ENCODE data around the gene PRPF19. TPM values are rescaled to one million over a fixed set of nuclear protein-coding genes. Genes with fewer than 3 reads are reported as not detected.

Gene PRPF19
- total RNA-seq, 1 donor from 2014 or later, result 182 TPM

GRCh38 chr11:60851327-60852104 lies 54.9 kb downstream of the PRPF19 start:
- no peaks in the 10 kb centered on the region for H3K9me3 Mint-ChIP-seq
- H3K27me3 Mint-ChIP-seq (ENCODE audit: low read depth), result no peaks in the 10 kb centered on the region
- intact Hi-C loops (cut with micrococcal nuclease), result no loop called here
- DNase-seq (ENCODE audit: low spot score), result no peak
- H3K4me1 Mint-ChIP-seq (ENCODE audit: low read depth), result peaks cover 17% of the 10 kb centered on the region
- no peak overlapping the region for H3K4me3 Mint-ChIP-seq (ENCODE audit: low read depth)
- H3K27ac Mint-ChIP-seq, result no peak overlapping the region
- H3K36me3 Mint-ChIP-seq (ENCODE audit: low read depth), result peaks cover 40% of the 10 kb centered on the region

DNA sequence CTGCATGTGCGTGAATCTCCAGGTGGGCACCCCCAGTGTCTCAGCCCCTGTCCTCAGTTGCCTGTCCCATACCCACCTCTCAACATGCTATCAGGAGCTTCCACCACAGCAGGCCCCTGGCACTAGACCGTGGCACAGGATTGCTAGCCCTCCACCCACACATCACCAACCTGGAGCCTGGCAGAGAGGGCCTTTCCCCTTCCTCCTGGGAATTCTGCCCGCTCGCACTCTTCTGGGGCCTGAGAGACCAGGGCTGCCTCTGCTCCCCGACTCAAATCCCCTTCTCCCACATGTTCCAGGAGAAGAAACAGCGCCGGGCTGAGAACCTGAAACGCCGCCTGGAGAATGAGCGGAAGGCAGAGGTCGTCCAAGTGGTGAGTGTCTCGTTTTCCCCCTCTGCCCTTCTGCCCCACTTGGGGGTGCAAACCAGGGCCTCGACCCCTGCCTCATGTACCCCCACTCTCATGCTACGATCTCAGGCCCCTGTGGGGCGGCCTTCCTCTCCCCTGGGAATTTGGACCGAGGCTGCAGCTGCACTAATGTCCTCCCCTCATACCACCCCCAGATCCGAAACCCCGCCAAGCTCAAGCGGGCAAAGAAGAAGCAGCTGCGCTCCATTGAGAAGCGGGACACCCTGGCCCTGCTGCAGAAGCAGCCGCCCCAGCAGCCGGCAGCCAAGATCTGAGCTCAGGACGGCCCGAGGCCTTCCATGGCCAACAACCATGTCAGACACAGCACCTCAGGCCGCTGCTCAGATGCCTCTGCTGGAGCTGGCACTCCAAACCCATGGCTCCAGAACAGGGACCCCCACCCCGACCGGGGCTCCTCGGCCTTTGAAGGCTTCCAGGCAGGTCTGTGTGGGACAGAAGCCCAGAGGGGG lies 56.5 kb downstream of the PRPF19 start:
- Mint-ChIP-seq H3K27me3 (ENCODE audit: low read depth) (no peaks in the 10 kb centered on the region), H3K4me3 (ENCODE audit: low read depth) (no peak overlapping the region)
- intact Hi-C loops (cut with micrococcal nuclease), result no loop called here

DNA sequence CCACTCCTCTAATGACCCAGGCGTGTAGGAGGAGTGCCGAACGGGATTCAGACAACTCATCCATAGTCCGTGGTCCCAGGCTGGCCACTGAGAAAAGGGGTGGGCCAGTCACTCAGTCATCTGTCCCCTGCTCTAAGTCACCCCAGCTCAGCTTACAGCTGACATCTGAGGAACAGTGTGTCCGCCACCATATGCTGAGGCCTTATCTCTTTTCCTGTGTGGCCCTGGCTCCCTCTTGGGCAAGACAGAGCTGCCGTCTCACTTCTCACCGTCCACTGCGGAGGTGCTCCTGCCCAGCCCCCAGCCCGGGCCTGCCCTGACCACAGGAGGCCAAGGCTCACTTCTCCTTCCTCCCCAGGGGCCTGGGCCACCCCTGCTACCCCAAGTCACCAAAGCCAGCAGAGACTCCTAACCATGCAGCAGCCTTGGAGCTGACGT lies 57.7 kb downstream of the PRPF19 start:
- Mint-ChIP-seq H3K27ac (no peak overlapping the region), H3K27me3 (ENCODE audit: low read depth) (no peaks in the 10 kb centered on the region), H3K4me1 (ENCODE audit: low read depth) (peaks cover 18% of the 10 kb centered on the region), H3K9me3 (no peaks in the 10 kb centered on the region), H3K4me3 (ENCODE audit: low read depth) (no peak overlapping the region), H3K36me3 (ENCODE audit: low read depth) (peaks cover 60% of the 10 kb centered on the region)
- intact Hi-C loops (cut with micrococcal nuclease), result no loop called here
- no peak for DNase-seq (ENCODE audit: low spot score)

More for the DNA sequence above, 56.5 kb downstream of the PRPF19 start:
- no peak overlapping the region for H3K27ac Mint-ChIP-seq
- H3K9me3 Mint-ChIP-seq, result no peaks in the 10 kb centered on the region
- peaks cover 51% of the 10 kb centered on the region for H3K36me3 Mint-ChIP-seq (ENCODE audit: low read depth)
- no peak for DNase-seq (ENCODE audit: low spot score)
- H3K4me1 Mint-ChIP-seq (ENCODE audit: low read depth), result peaks cover 14% of the 10 kb centered on the region

DNA sequence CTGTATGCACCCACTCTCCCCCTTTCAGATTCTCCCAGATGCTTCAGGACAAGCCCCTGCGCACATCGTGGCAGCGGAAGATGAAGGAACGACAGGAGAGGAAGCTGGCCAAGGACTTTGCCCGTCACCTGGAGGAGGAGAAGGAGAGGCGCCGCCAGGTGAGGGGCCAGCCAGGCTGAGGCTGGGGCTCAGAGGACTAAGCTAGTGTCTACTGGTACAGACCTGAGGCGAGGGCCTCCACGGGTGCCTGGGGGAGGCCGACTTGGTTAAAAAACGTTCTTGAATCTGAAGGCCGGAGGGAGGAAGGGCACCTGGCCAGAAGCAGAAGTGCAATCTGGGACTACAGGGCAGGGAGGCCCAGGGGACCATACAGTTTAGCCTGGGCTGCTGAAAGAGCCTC lies 58.5 kb downstream of the PRPF19 start:
- Mint-ChIP-seq H3K9me3 (no peaks in the 10 kb centered on the region), H3K27ac (no peak overlapping the region), H3K4me1 (ENCODE audit: low read depth) (peaks cover 22% of the 10 kb centered on the region), H3K36me3 (ENCODE audit: low read depth) (peaks cover 62% of the 10 kb centered on the region), H3K27me3 (ENCODE audit: low read depth) (no peaks in the 10 kb centered on the region), H3K4me3 (ENCODE audit: low read depth) (no peak overlapping the region)
- intact Hi-C loops (cut with micrococcal nuclease), result no loop called here
- no peak for DNase-seq (ENCODE audit: low spot score)

- H3K4me3 Mint-ChIP-seq (ENCODE audit: low read depth), result no peak overlapping the region
- H3K27me3 Mint-ChIP-seq (ENCODE audit: low read depth), result no peaks in the 10 kb centered on the region
- intact Hi-C loops (cut with micrococcal nuclease), result no loop called here
- no peaks in the 10 kb centered on the region for H3K9me3 Mint-ChIP-seq
- peaks cover 22% of the 10 kb centered on the region for H3K4me1 Mint-ChIP-seq (ENCODE audit: low read depth)
- peaks cover 62% of the 10 kb centered on the region for H3K36me3 Mint-ChIP-seq (ENCODE audit: low read depth)
- DNase-seq (ENCODE audit: low spot score), result no peak
- H3K27ac Mint-ChIP-seq, result no peak overlapping the region
Observed at GRCh38 chr11:60847281-60847680, 59.1 kb downstream of the PRPF19 start.

- no peak for DNase-seq (ENCODE audit: low spot score)
- no peak overlapping the region for H3K27ac Mint-ChIP-seq
- H3K36me3 Mint-ChIP-seq (ENCODE audit: low read depth), result peaks cover 45% of the 10 kb centered on the region
- H3K4me1 Mint-ChIP-seq (ENCODE audit: low read depth), result peaks cover 29% of the 10 kb centered on the region
- no peaks in the 10 kb centered on the region for H3K27me3 Mint-ChIP-seq (ENCODE audit: low read depth)
- intact Hi-C loops (cut with micrococcal nuclease), result no loop called here
- H3K4me3 Mint-ChIP-seq (ENCODE audit: low read depth), result peak overlapping the region; percentile 90
- H3K9me3 Mint-ChIP-seq, result no peaks in the 10 kb centered on the region
Observed at GRCh38 chr11:60845338-60845737, 61.0 kb downstream of the PRPF19 start.

DNA sequence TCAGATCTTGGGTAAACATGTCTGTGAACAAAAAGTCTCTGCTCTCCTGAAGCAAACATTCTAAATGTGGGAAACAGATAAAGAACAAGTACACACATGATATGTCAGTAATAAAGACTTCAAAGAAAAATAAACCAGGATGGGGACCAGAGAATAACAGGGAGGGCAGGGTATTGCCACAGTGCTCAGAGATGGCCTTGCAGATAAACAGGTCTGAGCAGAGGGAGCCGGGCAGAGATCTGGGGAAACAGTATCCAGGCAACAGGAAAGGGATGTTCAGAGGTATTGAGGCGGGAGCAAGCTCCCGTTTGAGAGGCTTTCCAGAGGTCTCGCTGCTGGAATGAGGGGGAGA lies 61.5 kb downstream of the PRPF19 start:
- intact Hi-C loops (cut with micrococcal nuclease), result no loop called here
- H3K36me3 Mint-ChIP-seq (ENCODE audit: low read depth), result peaks cover 42% of the 10 kb centered on the region
- H3K9me3 Mint-ChIP-seq, result no peaks in the 10 kb centered on the region

GRCh38 chr11:60844045-60844869 lies 62.1 kb downstream of the PRPF19 start:
- Mint-ChIP-seq H3K27ac (peak overlapping the region; percentile 13), H3K9me3 (no peaks in the 10 kb centered on the region), H3K4me3 (ENCODE audit: low read depth) (peak overlapping the region; percentile 90), H3K4me1 (ENCODE audit: low read depth) (peaks cover 29% of the 10 kb centered on the region), H3K27me3 (ENCODE audit: low read depth) (no peaks in the 10 kb centered on the region), H3K36me3 (ENCODE audit: low read depth) (peaks cover 38% of the 10 kb centered on the region)
- intact Hi-C loops (cut with micrococcal nuclease), result no loop called here
- DNase-seq (ENCODE audit: low spot score), result no peak

More for the DNA sequence above, 61.5 kb downstream of the PRPF19 start:
- Mint-ChIP-seq H3K4me3 (ENCODE audit: low read depth) (peak overlapping the region; percentile 90), H3K27me3 (ENCODE audit: low read depth) (no peaks in the 10 kb centered on the region), H3K27ac (peak overlapping the region; percentile 2), H3K4me1 (ENCODE audit: low read depth) (peaks cover 29% of the 10 kb centered on the region)
- DNase-seq (ENCODE audit: low spot score), result no peak

DNA sequence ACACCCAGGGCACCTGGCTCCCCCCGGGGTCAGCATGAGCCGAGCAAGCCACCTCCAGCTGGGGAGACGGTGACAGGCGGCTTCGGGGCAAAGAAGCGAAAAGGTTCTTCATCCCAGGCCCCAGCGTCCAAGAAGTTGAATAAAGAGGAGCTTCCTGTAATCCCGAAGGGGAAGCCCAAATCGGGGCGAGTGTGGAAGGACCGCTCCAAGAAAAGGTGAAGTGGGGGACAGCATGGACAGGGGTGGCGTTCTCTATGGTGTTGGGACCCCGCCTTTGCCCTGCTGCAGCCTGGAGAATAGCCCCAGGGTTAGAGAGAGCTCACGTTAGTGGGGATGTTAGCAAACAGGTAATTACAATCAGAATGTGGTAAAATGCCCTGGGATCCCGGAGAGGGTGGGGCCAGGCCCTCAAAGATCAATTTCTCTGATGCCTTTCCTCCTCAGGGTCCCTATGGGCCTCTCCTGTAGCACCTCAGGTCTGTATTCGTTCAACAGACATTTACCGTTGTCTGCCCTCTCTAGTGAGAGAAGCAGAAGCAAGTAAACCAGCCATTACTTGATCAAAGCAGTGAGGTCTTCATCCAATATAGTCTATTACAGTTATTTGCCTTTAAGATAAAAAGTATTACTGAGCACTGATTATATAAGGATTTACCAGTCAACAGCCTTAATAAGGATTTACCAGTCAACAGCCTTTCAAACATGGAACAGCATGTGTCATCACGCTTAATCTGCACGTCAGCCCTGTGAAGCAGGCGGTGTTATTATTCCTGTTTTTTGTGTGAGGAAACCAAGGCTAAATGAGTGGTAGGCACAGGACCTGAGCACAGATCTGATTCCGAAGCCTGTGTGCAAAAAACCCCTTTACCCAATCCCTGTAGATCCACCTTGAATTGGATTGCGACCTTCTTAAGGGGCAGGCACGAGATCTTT lies 63.5 kb downstream of the PRPF19 start:
- Mint-ChIP-seq H3K36me3 (ENCODE audit: low read depth) (peaks cover 31% of the 10 kb centered on the region), H3K4me1 (ENCODE audit: low read depth) (peaks cover 35% of the 10 kb centered on the region), H3K9me3 (no peaks in the 10 kb centered on the region), H3K4me3 (ENCODE audit: low read depth) (peak overlapping the region; percentile 90), H3K27ac (peak overlapping the region; percentile 88), H3K27me3 (ENCODE audit: low read depth) (no peaks in the 10 kb centered on the region)
- intact Hi-C loops (cut with micrococcal nuclease), result loop anchor here (2.0 kb wide), 1 partner anchor 62 kb away; no protein-coding TSS in a partner anchor
- DNase-seq (ENCODE audit: low spot score), result no peak

GRCh38 chr11:60841797-60842667 lies 64.4 kb downstream of the PRPF19 start, which contains the start of gene CCDC86:
CCDC86 (plus strand) TSS chr11:60842113; CDS start chr11:60842125, 12 bp downstream.
- no peaks in the 10 kb centered on the region for H3K9me3 Mint-ChIP-seq
- peaks cover 44% of the 10 kb centered on the region for H3K4me1 Mint-ChIP-seq (ENCODE audit: low read depth)
- peaks cover 27% of the 10 kb centered on the region for H3K36me3 Mint-ChIP-seq (ENCODE audit: low read depth)
- H3K4me3 Mint-ChIP-seq (ENCODE audit: low read depth), result peak within 1 kb of the TSS; percentile 90
- H3K27me3 Mint-ChIP-seq (ENCODE audit: low read depth), result no peaks in the 10 kb centered on the region
- intact Hi-C loops (cut with micrococcal nuclease), result loop anchor here (2.0 kb wide), 1 partner anchor 63 kb away; no protein-coding TSS in a partner anchor
- DNase-seq (ENCODE audit: low spot score), result peak; percentile 97
- H3K27ac Mint-ChIP-seq, result peak within 1 kb of the TSS; percentile 88

Measured in activated T-helper 2 cell treated with anti-CD3 and anti-CD28 coated beads, Interferon-gamma antibody, Interleukin-2, Interleukin-4, amounts not matched to agents 10 μg/mL and 5 μg/mL and 100 μg/mL, durations not matched to agents 14 hours and 24 hours and 36 hours (primary cell).